Measurements from ENCODE around the gene ANKHD1. TPM values are rescaled to one million over a fixed set of nuclear protein-coding genes. Genes with fewer than 3 reads are reported as not detected.

Gene ANKHD1
- total RNA-seq, 2 donors from 2014 or later = 90.8 to 93.2 TPM

GRCh38 chr5:140555747-140556312 is 154.2 kb downstream of the ANKHD1 start:
- no peak for DNase-seq (ENCODE audit: low spot score)
- intact Hi-C loops (cut with DNase I) = no loop called here

GRCh38 chr5:140556438-140556837 is 154.8 kb downstream of the ANKHD1 start:
- intact Hi-C loops (cut with DNase I) = no loop called here
- DNase-seq (ENCODE audit: low spot score) = no peak

- intact Hi-C loops (cut with DNase I) = no loop called here
- peak; percentile 98 for DNase-seq (ENCODE audit: low spot score)
Observed at GRCh38 chr5:140557136-140557805, 155.6 kb downstream of the ANKHD1 start, which contains the start of gene SRA1. SRA1 (minus strand) TSS chr5:140557473; CDS start chr5:140557452, 21 bp downstream.

- intact Hi-C loops (cut with DNase I) = no loop called here
- no peak for DNase-seq (ENCODE audit: low spot score)
Observed at GRCh38 chr5:140557965-140558364, 156.3 kb downstream of the ANKHD1 start.

- peak; percentile 58 for DNase-seq (ENCODE audit: low spot score)
- intact Hi-C loops (cut with DNase I) = no loop called here
Observed at GRCh38 chr5:140558542-140558941, 156.9 kb downstream of the ANKHD1 start.

GRCh38 chr5:140560227-140560626 is 158.6 kb downstream of the ANKHD1 start:
- intact Hi-C loops (cut with DNase I) = loop anchor here (5.0 to 10.0 kb wide), 2 partner anchors 75 to 77 kb away; partner anchors contain the start of genes TMCO6 (in 2 of the 2) and CD14 (in 1 of the 2)
- no peak for DNase-seq (ENCODE audit: low spot score)

GRCh38 chr5:140561753-140562523 is 160.3 kb downstream of the ANKHD1 start:
- peak; percentile 52 for DNase-seq (ENCODE audit: low spot score)
- intact Hi-C loops (cut with DNase I) = loop anchor here (5.0 to 10.0 kb wide), 2 partner anchors 73 to 75 kb away; partner anchors contain the start of genes TMCO6 (in 2 of the 2) and CD14 (in 1 of the 2)

- intact Hi-C loops (cut with DNase I) = loop anchor here (5.0 to 10.0 kb wide), 2 partner anchors 71 to 74 kb away; partner anchors contain the start of genes TMCO6 (in 2 of the 2) and CD14 (in 1 of the 2)
- peak; percentile 79 for DNase-seq (ENCODE audit: low spot score)
Observed at GRCh38 chr5:140563596-140563995, 162.0 kb downstream of the ANKHD1 start.

GRCh38 chr5:140564196-140565023 is 162.8 kb downstream of the ANKHD1 start, which contains the start of the genes APBB3 and SLC35A4:
APBB3 (minus strand) TSS chr5:140564598; CDS start chr5:140564245, 353 bp downstream.
SLC35A4 (plus strand) TSS chr5:140564828; CDS start chr5:140567170, 2,342 bp downstream.
- DNase-seq (ENCODE audit: low spot score) = peak; percentile 99
- intact Hi-C loops (cut with DNase I) = loop anchor here (5.0 to 10.0 kb wide), 2 partner anchors 70 to 73 kb away; partner anchors contain the start of genes TMCO6 (in 2 of the 2) and CD14 (in 1 of the 2)

- intact Hi-C loops (cut with DNase I) = loop anchor here in 1 of 2 donors (10.0 kb wide), 1 partner anchor 70 kb away; the partner anchor contains the start of genes CD14 and TMCO6
- no peak for DNase-seq (ENCODE audit: low spot score)
Observed at GRCh38 chr5:140565024-140565779, 163.6 kb downstream of the ANKHD1 start.

GRCh38 chr5:140565780-140566095 is 164.1 kb downstream of the ANKHD1 start:
- intact Hi-C loops (cut with DNase I) = loop anchor here in 1 of 2 donors (10.0 kb wide), 1 partner anchor 69 kb away; the partner anchor contains the start of genes CD14 and TMCO6

GRCh38 chr5:140566665-140567064 is 165.0 kb downstream of the ANKHD1 start:
- peak; percentile 35 for DNase-seq (ENCODE audit: low spot score)
- intact Hi-C loops (cut with DNase I) = loop anchor here in 1 of 2 donors (10.0 kb wide), 1 partner anchor 68 kb away; the partner anchor contains the start of genes CD14 and TMCO6

More at GRCh38 chr5:140565780-140566095, 164.1 kb downstream of the ANKHD1 start:
- peak; percentile 58 for DNase-seq (ENCODE audit: low spot score)

- peak; percentile 67 for DNase-seq (ENCODE audit: low spot score)
- intact Hi-C loops (cut with DNase I) = loop anchor here in 1 of 2 donors (10.0 kb wide), 1 partner anchor 68 kb away; the partner anchor contains the start of genes CD14 and TMCO6
Observed at GRCh38 chr5:140567136-140567818, 165.6 kb downstream of the ANKHD1 start.

GRCh38 chr5:140567871-140568270 is 166.2 kb downstream of the ANKHD1 start:
- no peak for DNase-seq (ENCODE audit: low spot score)
- intact Hi-C loops (cut with DNase I) = loop anchor here in 1 of 2 donors (10.0 kb wide), 1 partner anchor 67 kb away; the partner anchor contains the start of genes CD14 and TMCO6

GRCh38 chr5:140568443-140569063 is 166.9 kb downstream of the ANKHD1 start:
- intact Hi-C loops (cut with DNase I) = loop anchor here in 1 of 2 donors (10.0 kb wide), 1 partner anchor 66 kb away; the partner anchor contains the start of genes CD14 and TMCO6
- no peak for DNase-seq (ENCODE audit: low spot score)

- DNase-seq (ENCODE audit: low spot score) = peak; percentile 64
- intact Hi-C loops (cut with DNase I) = loop anchor here in 1 of 2 donors (10.0 kb wide), 1 partner anchor 66 kb away; the partner anchor contains the start of genes CD14 and TMCO6
Observed at GRCh38 chr5:140569197-140569596, 167.6 kb downstream of the ANKHD1 start.

Measured in posterior vena cava (tissue), 2 donors.